ENCODE results near the gene DAB2. TPM values are rescaled to one million over a fixed set of nuclear protein-coding genes. Genes with fewer than 3 reads are reported as not detected.

DAB2 gene
- total RNA-seq, 1 donor = 217 TPM

DNA sequence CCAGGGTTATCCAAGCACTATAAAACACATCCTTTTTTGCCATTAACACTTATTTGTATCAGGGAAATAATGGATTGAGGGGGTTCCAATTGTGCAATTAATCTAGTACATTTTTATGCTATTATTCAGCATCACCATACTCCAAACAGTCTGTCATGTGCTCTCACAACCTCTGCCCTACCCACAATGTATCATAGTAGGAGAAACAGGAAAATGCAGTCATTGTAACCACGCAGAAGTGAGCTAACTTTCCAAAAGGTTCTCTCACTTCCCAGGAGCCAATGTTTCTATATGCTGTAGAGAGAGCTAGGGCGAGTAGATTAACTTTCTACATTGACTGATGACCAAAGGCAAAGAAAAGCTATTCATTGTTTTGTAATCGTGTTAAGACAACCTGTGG, 29.8 kb downstream of the DAB2 start:
- DNase-seq (ENCODE audit: low read depth) = peak; percentile 82
- H3K4me3 ChIP-seq (ENCODE audit: low read depth, low read length) = no peak overlapping the region
- no peak for TF ChIP-seq CTCF (IDR thresholded peaks at IDR 0.05; ENCODE audit: insufficient read depth, low read length)

DNA sequence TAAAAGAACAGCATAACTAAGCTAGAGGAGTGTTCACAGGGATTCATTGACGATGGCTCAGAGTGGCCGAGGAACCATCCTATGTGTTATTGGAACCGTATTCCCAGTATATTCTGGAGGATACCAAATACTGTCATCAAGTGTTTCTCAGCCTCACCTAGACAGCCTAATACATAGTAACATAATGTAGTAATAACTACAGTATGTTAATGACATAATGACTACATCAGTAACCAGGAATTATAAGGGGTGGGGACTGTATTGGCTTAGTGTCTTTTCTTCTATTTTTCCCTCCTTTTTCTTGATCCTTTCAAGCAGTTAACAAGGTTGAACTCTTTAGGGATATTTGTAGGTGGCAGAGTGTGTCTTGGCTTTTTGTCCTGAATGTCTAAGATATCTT, 33.8 kb downstream of the DAB2 start:
- no peak for TF ChIP-seq CTCF (IDR thresholded peaks at IDR 0.05; ENCODE audit: insufficient read depth, low read length)
- DNase-seq (ENCODE audit: low read depth) = no peak
- H3K4me3 ChIP-seq (ENCODE audit: low read depth, low read length) = no peak overlapping the region

GRCh38 chr5:39387293-39387692, 37.5 kb downstream of the DAB2 start:
- H3K4me3 ChIP-seq (ENCODE audit: low read depth, low read length) = no peak overlapping the region
- no peak for DNase-seq (ENCODE audit: low read depth)
- no peak for TF ChIP-seq CTCF (IDR thresholded peaks at IDR 0.05; ENCODE audit: insufficient read depth, low read length)

GRCh38 chr5:39384271-39384670, 40.5 kb downstream of the DAB2 start:
- DNase-seq (ENCODE audit: low read depth) = no peak
- TF ChIP-seq CTCF (IDR thresholded peaks at IDR 0.05; ENCODE audit: insufficient read depth, low read length) = no peak

GRCh38 chr5:39381376-39381775, 43.4 kb downstream of the DAB2 start:
- TF ChIP-seq CTCF (IDR thresholded peaks at IDR 0.05; ENCODE audit: insufficient read depth, low read length) = no peak
- no peak for DNase-seq (ENCODE audit: low read depth)
- H3K4me3 ChIP-seq (ENCODE audit: low read depth, low read length) = no peak overlapping the region

More at GRCh38 chr5:39384271-39384670, 40.5 kb downstream of the DAB2 start:
- no peak overlapping the region for H3K4me3 ChIP-seq (ENCODE audit: low read depth, low read length)

GRCh38 chr5:39379693-39380092, 45.1 kb downstream of the DAB2 start:
- no peak for TF ChIP-seq CTCF (IDR thresholded peaks at IDR 0.05; ENCODE audit: insufficient read depth, low read length)
- DNase-seq (ENCODE audit: low read depth) = no peak
- no peak overlapping the region for H3K4me3 ChIP-seq (ENCODE audit: low read depth, low read length)

DNA sequence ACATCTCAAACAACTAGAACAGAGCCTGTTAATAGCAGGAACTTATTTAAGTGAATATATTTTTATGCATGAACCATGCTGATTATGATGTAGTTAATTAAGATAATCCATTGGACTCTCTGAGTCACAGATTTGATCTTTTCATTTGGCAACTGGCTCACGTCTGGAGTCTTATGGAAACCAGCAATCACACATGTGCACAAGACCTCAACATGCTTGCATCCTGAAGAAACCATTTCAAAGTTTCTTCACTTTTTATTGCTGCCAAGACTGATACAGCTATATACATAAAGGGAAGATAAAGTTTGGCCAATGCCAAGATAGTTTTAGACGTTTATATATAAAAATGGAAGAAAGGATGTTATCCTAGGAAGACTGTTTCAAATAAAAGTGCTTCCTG, 47.2 kb downstream of the DAB2 start:
- TF ChIP-seq CTCF (IDR thresholded peaks at IDR 0.05; ENCODE audit: insufficient read depth, low read length) = no peak
- H3K4me3 ChIP-seq (ENCODE audit: low read depth, low read length) = no peak overlapping the region
- no peak for DNase-seq (ENCODE audit: low read depth)
